GM23338 (cell line): ENCODE data around the gene CCL8. TPM values are rescaled to one million over a fixed set of nuclear protein-coding genes. Genes with fewer than 3 reads are reported as not detected.

Experiments
- ATAC-seq: fragments of 200-7000 bp; cut with Tn5 transposase; 3 replicates; pipeline ENCODE4 v1.9.1; 2020
- DNase-seq: peaks from one replicate; pipeline ENCODE4 v3.0.0-alpha.2; 2015; ENCODE audit warnings: low spot score
- H2AFZ ChIP-seq: fragments of 200-600 bp; sonication (generic); 2 replicates; pipeline ENCODE4 v1.8.0; 2016; ENCODE audit warnings: antibody characterized with exemption, mild to moderate bottlenecking, moderate library complexity
- H3F3A ChIP-seq: fragments of 200-600 bp; sonication (generic); replicated peaks from 2 replicates; pipeline ENCODE4 v1.8.0; 2017; ENCODE audit warnings: antibody characterized with exemption, mixed run types, low read depth
- H3K27ac ChIP-seq: fragments of 200-600 bp; sonication (generic); 2 replicates; pipeline ENCODE4 v1.6.1; 2016; ENCODE audit warnings: low read depth
- H3K27me3 ChIP-seq: fragments of 200-600 bp; sonication (generic); 2 replicates; pipeline ENCODE4 v1.8.0; 2016; ENCODE audit warnings: mild to moderate bottlenecking, mixed run types, moderate library complexity; ENCODE audit not compliant: insufficient read depth
- H3K36me3 ChIP-seq: fragments of 200-600 bp; sonication (generic); 2 replicates; pipeline ENCODE4 v1.8.0; 2016; ENCODE audit warnings: mild to moderate bottlenecking; ENCODE audit not compliant: insufficient read depth
- H3K4me1 ChIP-seq: fragments of 200-600 bp; sonication (generic); 2 replicates; pipeline ENCODE4 v1.8.0; 2016; ENCODE audit warnings: mild to moderate bottlenecking, moderate library complexity; ENCODE audit not compliant: insufficient read depth
- H3K4me2 ChIP-seq: fragments of 200-600 bp; sonication (generic); 2 replicates; pipeline ENCODE4 v1.7.1; 2017; ENCODE audit warnings: mixed run types
- H3K4me3 ChIP-seq: fragments of 200-600 bp; sonication (generic); 2 replicates; pipeline ENCODE4 v1.6.1; 2016; ENCODE audit warnings: mixed run types
- H3K79me2 ChIP-seq: fragments of 200-600 bp; sonication (generic); replicated peaks from 2 replicates; pipeline ENCODE4 v1.8.0; 2017; ENCODE audit warnings: mild to moderate bottlenecking; ENCODE audit not compliant: insufficient read depth
- H3K9me2 ChIP-seq: fragments of 200-600 bp; sonication (generic); 2 replicates; pipeline ENCODE4 v1.8.0; 2017; ENCODE audit not compliant: insufficient read depth
- H4K20me1 ChIP-seq: fragments of 200-600 bp; sonication (generic); replicated peaks from 2 replicates; pipeline ENCODE4 v1.8.0; 2017; ENCODE audit warnings: mild to moderate bottlenecking; ENCODE audit not compliant: insufficient read depth
- H3K27ac Mint-ChIP-seq: 2 replicates; pipeline ENCODE4 v1.8.0; 2020; ENCODE audit warnings: inconsistent platforms, mild to moderate bottlenecking, moderate library complexity, mixed read lengths
- H3K27me3 Mint-ChIP-seq: 3 replicates; pipeline ENCODE4 v1.8.0; 2022; ENCODE audit warnings: low read depth, mild to moderate bottlenecking, moderate library complexity, mixed read lengths, inconsistent platforms; ENCODE audit not compliant: insufficient read depth, poor library complexity
- H3K36me3 Mint-ChIP-seq: 3 replicates; pipeline ENCODE4 v1.8.0; 2021; ENCODE audit warnings: low read depth, mild to moderate bottlenecking, inconsistent platforms, moderate library complexity, mixed read lengths
- H3K4me1 Mint-ChIP-seq: 3 replicates; pipeline ENCODE4 v1.8.0; 2020; ENCODE audit warnings: mild to moderate bottlenecking, inconsistent platforms, mixed read lengths
- H3K4me3 Mint-ChIP-seq: 3 replicates; pipeline ENCODE4 v1.8.0; 2021; ENCODE audit warnings: moderate library complexity, mild to moderate bottlenecking, inconsistent platforms, mixed read lengths
- H3K9me3 Mint-ChIP-seq: 3 replicates; pipeline ENCODE4 v1.8.0; 2020; ENCODE audit warnings: moderate library complexity, mild to moderate bottlenecking, inconsistent platforms, mixed read lengths
- CREB1 ChIP-seq: fragments of 250-450 bp; sonication (Bioruptor Pico); IDR thresholded peaks from 2 replicates; pipeline ENCODE4 v1.5.0; 2020; ENCODE audit warnings: low read depth, mild to moderate bottlenecking, moderate library complexity
- ETS1 ChIP-seq: IDR thresholded peaks from 2 replicates; pipeline ENCODE4 v1.6.1; 2016; ENCODE audit warnings: antibody characterized with exemption
- JUNB ChIP-seq: IDR thresholded peaks from one replicate; pipeline ENCODE4 v1.6.1; 2016; ENCODE audit warnings: antibody characterized with exemption; ENCODE audit not compliant: unreplicated experiment
- NANOG ChIP-seq: IDR thresholded peaks from 2 replicates; pipeline ENCODE4 v1.6.1; 2016; ENCODE audit warnings: antibody characterized with exemption, borderline replicate concordance
- POLR2AphosphoS5 ChIP-seq: IDR thresholded peaks from 2 replicates; pipeline ENCODE4 v1.6.1; 2016; ENCODE audit warnings: antibody characterized with exemption, low read depth
- REST ChIP-seq: IDR thresholded peaks from one replicate; pipeline ENCODE4 v1.6.1; 2018; ENCODE audit warnings: antibody characterized with exemption; ENCODE audit not compliant: unreplicated experiment
- STAT1 ChIP-seq: IDR thresholded peaks from one replicate; pipeline ENCODE4 v1.6.1; 2016; ENCODE audit warnings: antibody characterized with exemption; ENCODE audit not compliant: unreplicated experiment
- ZNF114 ChIP-seq: fragments of 250-450 bp; sonication (Bioruptor Pico); IDR thresholded peaks from 2 replicates; pipeline ENCODE4 v1.5.0; 2020; ENCODE audit warnings: mild to moderate bottlenecking, moderate library complexity
- ZNF331 ChIP-seq: fragments of 250-450 bp; sonication (Bioruptor Pico); IDR thresholded peaks from 2 replicates; pipeline ENCODE4 v1.5.0; 2020; ENCODE audit warnings: low read depth, mild to moderate bottlenecking, moderate library complexity
- polyA plus RNA-seq: library from polyadenylated mRNA; unstranded; fragments of >200 nt; fragmentation: Nextera tagmentation; extraction: Ambion mirVana; gene quantifications from 2 replicates; pipeline ENCODE4 v1.2.1, GENCODE V29; 2016
- total RNA-seq: library from RNA; depleted of rRNA; stranded (reverse); fragments of >200 nt; shearing (Covaris generic); gene quantifications from 2 replicates; pipeline ENCODE4 v1.2.3, GENCODE V29; 2014

The CCL8 gene
- total and polyA plus RNA-seq, 2 experiments from 2014 or later: not detected

- TF ChIP-seq REST: no peak
- TF ChIP-seq ZNF114 (CRISPR knock-in tag): no peak
- no peak for TF ChIP-seq NANOG
- TF ChIP-seq CREB1 (CRISPR knock-in tag): no peak
- no peak for TF ChIP-seq ETS1
Measured at GRCh38 chr17:34312080-34312479, 7.2 kb upstream of the CCL8 start (continued).

- Histone ChIP-seq H2AFZ (no peak overlapping the region), H3K79me2 (no peaks in the 10 kb centered on the region), H3K4me1 (no peaks in the 10 kb centered on the region), H3F3A (no peaks in the 10 kb centered on the region), H3K27ac (no peak overlapping the region), H4K20me1 (no peaks in the 10 kb centered on the region), H3K36me3 (no peaks in the 10 kb centered on the region), H3K27me3 (no peaks in the 10 kb centered on the region), H3K9me2 (no peaks in the 10 kb centered on the region), H3K4me2 (no peak overlapping the region), H3K4me3 (no peak overlapping the region)
- H3K27ac Mint-ChIP-seq: no peak overlapping the region
- no peaks in the 10 kb centered on the region for H3K27me3 Mint-ChIP-seq
- ATAC-seq (no peak), DNase-seq (no peak)
- no peak overlapping the region for H3K4me3 Mint-ChIP-seq
- TF ChIP-seq STAT1 (no peak), REST (no peak), ZNF331 (CRISPR knock-in tag) (no peak), POLR2AphosphoS5 (no peak), JUNB (no peak)
- H3K9me3 Mint-ChIP-seq: no peaks in the 10 kb centered on the region
- no peaks in the 10 kb centered on the region for H3K4me1 Mint-ChIP-seq
- H3K36me3 Mint-ChIP-seq: no peaks in the 10 kb centered on the region
Measured at GRCh38 chr17:34313164-34313563, 6.1 kb upstream of the CCL8 start.
